ENCODE data around the gene IL17RC.
"Not testable (repeated sequence)": the region's sequence is repeated elsewhere in the genome, so short reads cannot be mapped to it uniquely, and the experiment has no call there.

IL17RC gene

GRCh38 chr3:9915254-9916141 lies 1.4 kb upstream of the IL17RC start:
- DNase-seq (ENCODE audit: low spot score), result peak; percentile 85

GRCh38 chr3:9916346-9916733 lies 558 bp upstream of the IL17RC start:
- no peak for DNase-seq (ENCODE audit: low spot score)

- no peak for DNase-seq (ENCODE audit: low spot score)
Measured at GRCh38 chr3:9917820-9918219, 922 bp downstream of the IL17RC start.

GRCh38 chr3:9918261-9919038 lies 1.6 kb downstream of the IL17RC start:
- no peak for DNase-seq (ENCODE audit: low spot score)

- no peak for DNase-seq (ENCODE audit: low spot score)
Measured at GRCh38 chr3:9928158-9928557, 11.3 kb downstream of the IL17RC start.

GRCh38 chr3:9930804-9931418 lies 14.0 kb downstream of the IL17RC start:
- no peak for DNase-seq (ENCODE audit: low spot score)

- DNase-seq (ENCODE audit: low spot score), result no peak
Measured at GRCh38 chr3:9932535-9932842, 15.6 kb downstream of the IL17RC start.

- peak; percentile 87 for DNase-seq (ENCODE audit: low spot score)
Measured at GRCh38 chr3:9932843-9933560, 16.1 kb downstream of the IL17RC start.

GRCh38 chr3:9933561-9934234 lies 16.8 kb downstream of the IL17RC start, which contains the start of gene CRELD1:
Gene CRELD1 (plus strand): TSS chr3:9933834. CDS start chr3:9934439, 605 bp downstream.
- DNase-seq (ENCODE audit: low spot score), result peak; percentile 99

GRCh38 chr3:9934235-9934621 lies 17.3 kb downstream of the IL17RC start:
- DNase-seq (ENCODE audit: low spot score), result no peak

GRCh38 chr3:9934993-9935392 lies 18.1 kb downstream of the IL17RC start:
- DNase-seq (ENCODE audit: low spot score), result no peak

GRCh38 chr3:9935966-9936510 lies 19.1 kb downstream of the IL17RC start:
- no peak for DNase-seq (ENCODE audit: low spot score)

GRCh38 chr3:9937486-9938238 lies 20.8 kb downstream of the IL17RC start:
- DNase-seq (ENCODE audit: low spot score), result no peak

GRCh38 chr3:9938966-9939365 lies 22.1 kb downstream of the IL17RC start:
- DNase-seq (ENCODE audit: low spot score), result no peak

GRCh38 chr3:9939906-9940305 lies 23.0 kb downstream of the IL17RC start:
- DNase-seq (ENCODE audit: low spot score), result not testable (repeated sequence)

GRCh38 chr3:9940746-9941145 lies 23.8 kb downstream of the IL17RC start:
- DNase-seq (ENCODE audit: low spot score), result no peak

- no peak for DNase-seq (ENCODE audit: low spot score)
Measured at GRCh38 chr3:9942164-9942563, 25.3 kb downstream of the IL17RC start.

GRCh38 chr3:9942934-9943690 lies 26.2 kb downstream of the IL17RC start:
- no peak for DNase-seq (ENCODE audit: low spot score)

GRCh38 chr3:9944271-9944670 lies 27.4 kb downstream of the IL17RC start:
- no peak for DNase-seq (ENCODE audit: low spot score)

GRCh38 chr3:9945358-9945757 lies 28.5 kb downstream of the IL17RC start:
- no peak for DNase-seq (ENCODE audit: low spot score)

Measured in left forelimb (tissue), 1 donor.